ENCODE measurements around the gene AMH. TPM values are rescaled to one million over a fixed set of nuclear protein-coding genes. Genes with fewer than 3 reads are reported as not detected.
A peak's percentile ranks its signal among the peaks of the same experiment; 100 is the strongest.

The AMH gene
- total RNA-seq, 1 experiment from 2014 or later: 21.9 TPM

GRCh38 chr19:2277138-2277537 lies 28.0 kb downstream of the AMH start:
- TSS peak; percentile 56 for BruUV-seq (replicated peaks)

GRCh38 chr19:2278459-2279158 lies 29.5 kb downstream of the AMH start:
- H3K36me3 ChIP-seq (ENCODE audit: control insufficient read depth, insufficient read depth, low read length): no peaks in the 10 kb centered on the region
- CTCF ChIA-PET: no interaction called here
- ATAC-seq: no peak
- POLR2A ChIA-PET: no interaction called here
- peaks cover 4% of the 10 kb centered on the region; the same call in 1 of the 2 replicates for H3K4me1 ChIP-seq (ENCODE audit: control insufficient read depth, insufficient read depth, low read length)
- BruUV-seq (replicated peaks): no TSS peak
- no peak for DNase-seq (ENCODE audit: low read depth, low spot score)
- no peaks in the 10 kb centered on the region for H3K27me3 ChIP-seq (ENCODE audit: control insufficient read depth, insufficient read depth, low read length)
- no peak overlapping the region for H3K27ac ChIP-seq (ENCODE audit: low read length)
- TF ChIP-seq REST (IDR thresholded peaks at IDR 0.05; ENCODE audit: insufficient read depth in 1 of 2, low read depth in 2 of 2, low read length in 1 of 2) (no peak), POLR2AphosphoS5 (IDR thresholded peaks at IDR 0.05; ENCODE audit: low read depth, low read length) (no peak), TCF7L2 (IDR thresholded peaks at IDR 0.05; ENCODE audit: low read depth, low read length) (no peak), SIN3A (IDR thresholded peaks at IDR 0.05; ENCODE audit: borderline replicate concordance, insufficient read depth, low read depth, low read length) (no peak), CTCF (IDR thresholded peaks at IDR 0.05) (no peak)
- in situ Hi-C loops (cut with HindIII; ENCODE audit: low pct_unique_long_range_greater_than_20kb, low sequenced_read_pairs): no loop called here
- H3K4me3 ChIP-seq (ENCODE audit: low read depth in 2 of 2, low read length in 2 of 2): no peak overlapping the region
- intact Hi-C loops (cut with micrococcal nuclease; ENCODE audit: unreplicated experiment): no loop called here
- H3K9me3 ChIP-seq (ENCODE audit: control insufficient read depth, insufficient read depth, low read depth, low read length): no peaks in the 10 kb centered on the region

More at GRCh38 chr19:2277138-2277537, 28.0 kb downstream of the AMH start:
- ATAC-seq (no peak), DNase-seq (ENCODE audit: low read depth, low spot score) (no peak)
- Histone ChIP-seq H3K27me3 (ENCODE audit: control insufficient read depth, insufficient read depth, low read length) (no peaks in the 10 kb centered on the region), H3K4me3 (ENCODE audit: low read depth in 2 of 2, low read length in 2 of 2) (no peak overlapping the region), H3K27ac (ENCODE audit: low read length) (no peak overlapping the region), H3K36me3 (ENCODE audit: control insufficient read depth, insufficient read depth, low read length) (no peaks in the 10 kb centered on the region), H3K9me3 (ENCODE audit: control insufficient read depth, insufficient read depth, low read depth, low read length) (no peaks in the 10 kb centered on the region), H3K4me1 (ENCODE audit: control insufficient read depth, insufficient read depth, low read length) (peaks cover 4% of the 10 kb centered on the region; the same call in 1 of the 2 replicates)
- TF ChIP-seq POLR2AphosphoS5 (IDR thresholded peaks at IDR 0.05; ENCODE audit: low read depth, low read length): no peak
- TF ChIP-seq REST (IDR thresholded peaks at IDR 0.05; ENCODE audit: insufficient read depth in 1 of 2, low read depth in 2 of 2, low read length in 1 of 2): no peak
- no peak for TF ChIP-seq CTCF (IDR thresholded peaks at IDR 0.05)
- TF ChIP-seq SIN3A (IDR thresholded peaks at IDR 0.05; ENCODE audit: borderline replicate concordance, insufficient read depth, low read depth, low read length): no peak
- no peak for TF ChIP-seq TCF7L2 (IDR thresholded peaks at IDR 0.05; ENCODE audit: low read depth, low read length)
- intact Hi-C loops (cut with micrococcal nuclease; ENCODE audit: unreplicated experiment): no loop called here
- in situ Hi-C loops (cut with HindIII; ENCODE audit: low pct_unique_long_range_greater_than_20kb, low sequenced_read_pairs): no loop called here
- ChIA-PET POLR2A (no interaction called here), CTCF (interaction anchor here (0.6 kb wide), 1 partner anchor 112 kb away, joined by 6 read pairs; no protein-coding TSS in a partner anchor)
